ENCODE measurements around the gene KDM8.

- TF ChIP-seq CTCF (IDR thresholded peaks at IDR 0.05; ENCODE audit: low read length) = no peak
- TF ChIP-seq EZH2 (IDR thresholded peaks at IDR 0.05; ENCODE audit: borderline replicate concordance, low read length) = no peak
Observed at GRCh38 chr16:27228045-27228444, 24.7 kb downstream of the KDM8 start.

Data from OCI-LY1 (cell line).